HEK293 (cell line): ENCODE data around the gene PEX7.

Source experiments
- CTCF ChIA-PET: fragments of 350-600 bp; formaldehyde crosslinking; extraction: SDS; loops from one replicate; lab custom pipeline; 2021; ENCODE audit warnings: antibody characterized with exemption; lab: Yijun Ruan, JAX
- POLR2A ChIA-PET: fragments of 300-600 bp; formaldehyde crosslinking; extraction: SDS; loops from one replicate; lab custom pipeline; 2020; ENCODE audit warnings: antibody characterized with exemption, inconsistent platforms; lab: Yijun Ruan, JAX
- H3K27ac ChIP-seq: fragments of 200-500 bp; sonication (Bioruptor generic); 2 replicates; pipeline ENCODE4 v1.5.1; 2014; ENCODE audit warnings: low read depth, low read length, control low read depth, inconsistent platforms; ENCODE audit errors: extremely low read depth
- H3K36me3 ChIP-seq, 2 experiments: fragments of 200-500 bp in 1 of 2; sonication (Bioruptor generic) in 1 of 2; 1 replicate in 1 of 2; 2 replicates in 1 of 2; pipeline ENCODE4 v1.5.1; 2014 to 2017; ENCODE audit warnings: inconsistent platforms in 2 of 2, low read length in 2 of 2; ENCODE audit not compliant: control insufficient read depth in 2 of 2, insufficient read depth in 1 of 2
- H3K4me1 ChIP-seq: fragments of 200-500 bp; sonication (Bioruptor generic); 2 replicates; pipeline ENCODE4 v1.5.1; 2014; ENCODE audit warnings: mild to moderate bottlenecking, low read length, inconsistent platforms; ENCODE audit not compliant: control insufficient read depth, insufficient read depth
- H3K4me3 ChIP-seq: 2 replicates; pipeline ENCODE4 v1.5.1; 2011; ENCODE audit warnings: low read depth, mild to moderate bottlenecking, control low read depth, low read length, moderate library complexity
- H3K9me3 ChIP-seq: fragments of 200-500 bp; sonication (Bioruptor generic); 2 replicates; pipeline ENCODE4 v1.5.1; 2014; ENCODE audit warnings: low read depth, low read length, inconsistent platforms; ENCODE audit not compliant: control insufficient read depth, insufficient read depth
- KLF17 ChIP-seq: fragments of 450-650 bp; formaldehyde crosslinking; IDR thresholded peaks from 2 replicates; pipeline ENCODE4 v1.5.1; 2016; ENCODE audit warnings: missing biosample characterization, missing genetic modification characterization
- SCRT2 ChIP-seq: fragments of 450-650 bp; formaldehyde crosslinking; IDR thresholded peaks from 2 replicates; pipeline ENCODE4 v1.5.1; 2016; ENCODE audit warnings: missing biosample characterization, missing genetic modification characterization
- ZFP3 ChIP-seq: fragments of 450-650 bp; formaldehyde crosslinking; IDR thresholded peaks from 2 replicates; pipeline ENCODE4 v1.5.1; 2016; ENCODE audit warnings: low read depth, missing biosample characterization, missing genetic modification characterization
- ZNF114 ChIP-seq: fragments of 450-650 bp; formaldehyde crosslinking; IDR thresholded peaks from 2 replicates; pipeline ENCODE4 v1.5.0; 2017; ENCODE audit warnings: missing biosample characterization, missing genetic modification characterization
- ZNF184 ChIP-seq: fragments of 450-650 bp; IDR thresholded peaks from 2 replicates; pipeline ENCODE4 v1.5.1; 2018; ENCODE audit warnings: missing biosample characterization, mild to moderate bottlenecking, missing genetic modification characterization
- ZNF350 ChIP-seq: fragments of 450-650 bp; formaldehyde crosslinking; IDR thresholded peaks from 2 replicates; pipeline ENCODE4 v1.5.0; 2017; ENCODE audit warnings: missing biosample characterization, mild to moderate bottlenecking, missing genetic modification characterization
- ZNF398 ChIP-seq: fragments of 450-650 bp; formaldehyde crosslinking; IDR thresholded peaks from 2 replicates; pipeline ENCODE4 v1.5.1; 2017; ENCODE audit warnings: missing biosample characterization, missing genetic modification characterization
- ZNF433 ChIP-seq: fragments of 450-650 bp; formaldehyde crosslinking; IDR thresholded peaks from 2 replicates; pipeline ENCODE4 v1.5.1; 2016; ENCODE audit warnings: missing biosample characterization, missing genetic modification characterization, low read depth
- ZNF449 ChIP-seq: fragments of 450-650 bp; formaldehyde crosslinking; IDR thresholded peaks from 2 replicates; pipeline ENCODE4 v1.5.1; 2017; ENCODE audit warnings: missing biosample characterization, mild to moderate bottlenecking, missing genetic modification characterization, moderate library complexity
- ZNF623 ChIP-seq: fragments of 450-650 bp; formaldehyde crosslinking; IDR thresholded peaks from 2 replicates; pipeline ENCODE4 v1.5.1; 2016; ENCODE audit warnings: missing biosample characterization, missing genetic modification characterization
- ZNF658 ChIP-seq: fragments of 450-650 bp; formaldehyde crosslinking; IDR thresholded peaks from 2 replicates; pipeline ENCODE4; 2016; ENCODE audit warnings: missing biosample characterization, missing genetic modification characterization
- ZNF664 ChIP-seq: fragments of 450-650 bp; formaldehyde crosslinking; IDR thresholded peaks from 2 replicates; pipeline ENCODE4 v1.5.1; 2016; ENCODE audit warnings: missing biosample characterization, missing genetic modification characterization
- ZSCAN18 ChIP-seq: fragments of 450-650 bp; formaldehyde crosslinking; IDR thresholded peaks from 2 replicates; pipeline ENCODE4 v1.5.1; 2016; ENCODE audit warnings: missing biosample characterization, missing genetic modification characterization

PEX7 gene

GRCh38 chr6:136779682-136780081, 42.7 kb upstream of the PEX7 start:
- no peak overlapping the region for H3K4me3 ChIP-seq
- ChIA-PET POLR2A (no interaction called here), CTCF (interaction anchor here (1.6 kb wide), 1 partner anchor 13 kb away, joined by 6 read pairs; the partner anchor contains the start of gene MAP3K5)
- no peaks in the 10 kb centered on the region for H3K36me3 ChIP-seq
- H3K4me1 ChIP-seq = peaks cover 12% of the 10 kb centered on the region
- TF ChIP-seq ZNF623 (tag by site-specific recombination) (no peak), SCRT2 (tag by site-specific recombination) (peak; percentile 58), ZNF398 (tag by site-specific recombination) (no peak), ZNF114 (no peak)
- H3K27ac ChIP-seq = no peak overlapping the region
- no peaks in the 10 kb centered on the region for H3K9me3 ChIP-seq

- Histone ChIP-seq H3K4me3 (no peak overlapping the region), H3K4me1 (peaks cover 7% of the 10 kb centered on the region), H3K9me3 (no peaks in the 10 kb centered on the region), H3K27ac (no peak overlapping the region), H3K36me3 (no peaks in the 10 kb centered on the region)
- CTCF ChIA-PET = interaction anchor here (0.7 to 1.3 kb wide), 2 partner anchors 11 to 156 kb away, joined by 3 to 7 read pairs; partner anchors contain the start of gene MAP3K5
- TF ChIP-seq ZNF449 (tag by site-specific recombination) = 0 out of 2 replicates have a peak, but pooled peaks have one; percentile 24
- no peak for TF ChIP-seq ZNF350 (tag by site-specific recombination)
- POLR2A ChIA-PET = interaction anchor here (2.5 kb wide), 1 partner anchor 11 kb away, joined by 10 read pairs; the partner anchor contains the start of gene MAP3K5
Observed at GRCh38 chr6:136780972-136781371, 41.4 kb upstream of the PEX7 start.

- no peak overlapping the region for H3K27ac ChIP-seq
- CTCF ChIA-PET = interaction anchor here (0.5 to 1.8 kb wide), 4 partner anchors 10 to 1225 kb away, joined by 3 to 8 read pairs (median 3); partner anchors contain the start of gene MAP3K5
Observed at GRCh38 chr6:136782021-136782770, 40.2 kb upstream of the PEX7 start.

More at GRCh38 chr6:136782021-136782770, 40.2 kb upstream of the PEX7 start:
- no peak overlapping the region for H3K4me3 ChIP-seq
- no peaks in the 10 kb centered on the region for H3K36me3 ChIP-seq
- H3K4me1 ChIP-seq = peaks cover 7% of the 10 kb centered on the region
- no peaks in the 10 kb centered on the region for H3K9me3 ChIP-seq
- TF ChIP-seq ZNF184 (tag by site-specific recombination) (0 out of 2 replicates have a peak, but pooled peaks have one; percentile 24), ZFP3 (tag by site-specific recombination) (no peak), KLF17 (tag by site-specific recombination) (no peak), ZSCAN18 (tag by site-specific recombination) (no peak), ZNF658 (no peak), SCRT2 (tag by site-specific recombination) (no peak), ZNF433 (tag by site-specific recombination) (no peak), ZNF664 (tag by site-specific recombination) (no peak)
- POLR2A ChIA-PET = interaction anchor here (0.7 to 2.5 kb wide), 2 partner anchors 10 to 147 kb away, joined by 5 to 10 read pairs; partner anchors contain the start of gene MAP3K5
